GM19099 (cell line): ENCODE measurements around the gene SLX9.

ENCODE experiments used
- POLR2A ChIP-seq: IDR thresholded peaks from 3 replicates; pipeline ENCODE4 v1.6.1; 2011; ENCODE audit warnings: low read depth; ENCODE audit not compliant: insufficient read length; ENCODE audit errors: extremely low read depth

The SLX9 gene

DNA sequence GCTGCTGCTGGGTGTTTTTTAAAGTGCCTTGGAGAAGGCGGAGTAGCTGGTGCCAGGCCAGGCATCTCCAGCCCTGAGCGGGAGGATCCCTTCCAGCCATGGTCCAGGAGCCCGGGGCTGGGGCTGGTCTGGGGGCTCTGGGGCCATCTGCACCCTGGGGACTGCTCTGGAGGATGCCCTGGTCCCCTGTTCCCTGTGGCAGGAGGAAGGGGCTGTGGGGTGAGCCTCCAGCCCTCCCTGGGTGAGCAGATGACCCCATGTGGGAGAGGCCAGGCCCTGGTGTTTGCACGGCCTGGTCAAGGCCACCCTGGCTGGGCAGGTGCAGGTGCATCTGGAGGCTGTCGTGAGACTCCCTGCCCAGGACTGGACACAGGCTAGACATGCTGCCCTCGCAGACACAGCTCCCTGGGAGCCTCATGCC is 56.7 kb downstream of the SLX9 start:
- no peak for TF ChIP-seq POLR2A

DNA sequence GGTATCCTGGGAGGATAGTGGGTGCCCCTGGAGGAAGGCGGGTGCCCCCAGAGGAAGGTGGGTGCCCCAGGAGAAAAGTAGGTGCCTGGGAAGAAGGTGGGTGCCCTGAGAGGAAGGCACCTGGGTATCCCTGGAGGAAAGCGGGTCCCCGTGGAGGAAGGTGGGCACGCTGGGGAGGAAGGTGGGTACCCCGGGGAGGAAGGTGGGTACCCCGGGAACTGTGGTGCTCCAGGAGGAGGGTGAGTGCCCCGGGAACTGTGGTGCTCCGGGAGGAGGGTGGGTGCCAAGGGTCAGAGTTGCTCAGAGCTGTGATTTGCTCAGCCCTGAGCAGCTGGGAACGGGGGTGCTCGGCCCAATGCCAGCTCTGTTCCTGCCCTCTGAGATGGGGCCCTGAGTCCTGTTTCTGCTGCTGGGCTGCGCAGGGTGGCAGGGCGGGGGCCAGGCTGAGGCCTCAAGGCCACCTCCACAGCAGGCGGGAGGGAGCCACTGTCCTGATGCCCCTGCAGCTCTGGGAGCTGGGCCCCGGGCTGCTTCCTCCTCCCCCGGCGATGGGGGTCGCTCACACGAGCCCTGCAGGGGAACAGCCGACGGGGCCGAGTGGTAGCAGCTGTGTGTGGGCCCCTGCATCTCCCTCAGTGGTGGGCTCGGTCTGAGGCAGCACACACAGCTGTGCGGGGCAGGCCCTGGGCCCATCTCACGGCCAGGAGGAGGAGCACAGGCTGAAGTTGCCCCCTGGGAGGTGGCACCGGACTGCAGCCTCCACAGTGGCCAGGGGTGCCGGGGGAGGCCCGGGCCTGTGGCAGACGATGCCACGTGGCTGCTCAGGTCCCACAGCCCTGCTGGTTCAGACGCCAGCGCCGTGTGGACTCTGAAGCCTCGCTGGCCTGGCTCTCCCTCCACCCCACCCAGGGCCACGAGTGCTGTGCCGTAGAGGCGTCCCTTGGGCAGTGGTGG is 57.4 kb downstream of the SLX9 start:
- no peak for TF ChIP-seq POLR2A

GRCh38 chr21:44998086-44998620 is 58.3 kb downstream of the SLX9 start:
- no peak for TF ChIP-seq POLR2A

DNA sequence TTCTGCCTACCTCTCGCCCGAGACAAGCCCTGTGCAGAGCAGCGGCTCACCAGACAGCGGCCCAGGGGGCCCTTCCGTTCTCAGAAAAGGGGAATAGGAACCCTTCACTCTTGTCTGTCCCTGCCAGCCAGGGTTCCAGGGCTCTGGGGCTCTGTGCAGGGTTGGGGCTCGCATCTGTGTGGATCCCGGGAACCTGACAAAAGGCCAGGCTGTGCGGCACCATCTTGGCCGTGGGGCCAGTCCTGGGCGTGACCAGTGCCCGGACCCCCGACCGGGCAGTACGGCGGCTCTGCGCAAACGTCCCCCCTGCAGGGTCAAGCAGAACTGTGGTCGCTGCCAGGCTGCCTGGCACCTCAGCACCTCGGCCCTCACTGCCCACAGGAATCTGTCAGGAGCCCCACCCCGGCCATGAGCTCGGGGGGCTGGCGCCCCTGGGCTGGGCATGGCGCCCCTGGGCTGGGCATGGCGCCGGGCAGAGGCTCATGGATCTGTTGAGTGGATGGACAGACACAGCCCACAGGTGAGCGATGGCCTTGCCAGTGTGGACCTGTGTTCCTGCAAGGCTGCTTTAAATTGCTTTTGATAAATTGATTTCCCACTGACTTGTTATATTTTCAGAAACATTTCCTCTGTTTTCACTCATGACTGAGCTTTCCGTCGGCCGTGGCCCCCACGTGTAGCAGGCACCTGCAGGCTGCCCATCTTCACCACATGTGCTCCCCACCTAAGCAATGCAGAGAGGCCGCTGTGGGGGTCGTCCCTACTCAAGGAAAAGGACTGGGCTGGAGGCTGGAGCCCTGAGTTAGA is 59.0 kb downstream of the SLX9 start:
- TF ChIP-seq POLR2A, result no peak

DNA sequence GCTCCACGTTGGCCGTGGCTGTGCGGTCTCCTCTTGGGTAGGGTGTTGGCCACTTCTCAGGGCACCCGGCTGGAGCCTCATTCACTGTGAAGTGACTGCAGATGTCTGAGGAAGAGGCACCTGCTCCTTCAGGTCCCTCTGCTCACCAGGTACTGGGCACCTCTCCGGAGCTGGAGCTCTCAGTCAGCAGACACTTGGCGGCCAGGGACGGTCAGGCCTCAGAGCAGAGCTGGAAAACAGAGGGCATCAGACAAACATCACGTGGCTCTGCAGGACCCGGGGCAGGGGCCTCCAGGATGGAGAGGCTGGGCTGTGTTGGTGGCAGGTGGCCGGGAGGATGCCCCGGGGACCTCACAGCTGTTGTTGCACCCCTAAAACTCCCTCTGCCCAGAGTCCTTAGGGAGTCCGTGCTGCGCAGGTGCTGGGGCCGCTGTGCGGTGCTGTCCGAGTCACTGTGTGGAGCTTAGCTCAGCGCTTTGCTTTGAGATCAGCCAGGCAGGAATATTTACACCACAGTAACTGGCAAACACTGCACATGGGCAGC is 59.7 kb downstream of the SLX9 start:
- no peak for TF ChIP-seq POLR2A

- TF ChIP-seq POLR2A, result no peak
Measured at GRCh38 chr21:44999972-45000636, 60.3 kb downstream of the SLX9 start.

DNA sequence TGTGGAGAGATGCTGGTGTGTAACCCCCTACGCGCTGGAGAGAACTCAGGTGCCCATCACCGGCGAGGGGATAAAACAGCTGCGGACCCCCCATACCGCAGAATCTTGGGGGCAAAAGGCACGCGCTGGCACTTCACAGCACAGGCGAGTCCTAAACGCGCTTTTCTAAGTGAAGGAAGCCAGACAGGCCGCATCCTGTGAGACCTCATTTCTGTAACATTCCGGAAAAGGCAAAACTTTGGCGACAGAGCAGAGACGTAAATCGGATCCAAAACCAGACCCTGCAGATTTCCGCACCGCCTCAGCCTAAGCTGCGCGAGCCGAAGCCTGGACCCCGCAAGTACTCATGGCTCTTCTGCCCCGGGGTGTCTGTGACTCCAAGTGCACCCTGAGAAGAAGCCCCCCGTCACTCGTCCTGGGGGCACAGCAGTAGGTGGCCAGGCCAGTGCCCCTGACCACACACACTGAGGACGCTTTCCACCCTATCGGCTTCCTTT is 60.9 kb downstream of the SLX9 start:
- no peak for TF ChIP-seq POLR2A

DNA sequence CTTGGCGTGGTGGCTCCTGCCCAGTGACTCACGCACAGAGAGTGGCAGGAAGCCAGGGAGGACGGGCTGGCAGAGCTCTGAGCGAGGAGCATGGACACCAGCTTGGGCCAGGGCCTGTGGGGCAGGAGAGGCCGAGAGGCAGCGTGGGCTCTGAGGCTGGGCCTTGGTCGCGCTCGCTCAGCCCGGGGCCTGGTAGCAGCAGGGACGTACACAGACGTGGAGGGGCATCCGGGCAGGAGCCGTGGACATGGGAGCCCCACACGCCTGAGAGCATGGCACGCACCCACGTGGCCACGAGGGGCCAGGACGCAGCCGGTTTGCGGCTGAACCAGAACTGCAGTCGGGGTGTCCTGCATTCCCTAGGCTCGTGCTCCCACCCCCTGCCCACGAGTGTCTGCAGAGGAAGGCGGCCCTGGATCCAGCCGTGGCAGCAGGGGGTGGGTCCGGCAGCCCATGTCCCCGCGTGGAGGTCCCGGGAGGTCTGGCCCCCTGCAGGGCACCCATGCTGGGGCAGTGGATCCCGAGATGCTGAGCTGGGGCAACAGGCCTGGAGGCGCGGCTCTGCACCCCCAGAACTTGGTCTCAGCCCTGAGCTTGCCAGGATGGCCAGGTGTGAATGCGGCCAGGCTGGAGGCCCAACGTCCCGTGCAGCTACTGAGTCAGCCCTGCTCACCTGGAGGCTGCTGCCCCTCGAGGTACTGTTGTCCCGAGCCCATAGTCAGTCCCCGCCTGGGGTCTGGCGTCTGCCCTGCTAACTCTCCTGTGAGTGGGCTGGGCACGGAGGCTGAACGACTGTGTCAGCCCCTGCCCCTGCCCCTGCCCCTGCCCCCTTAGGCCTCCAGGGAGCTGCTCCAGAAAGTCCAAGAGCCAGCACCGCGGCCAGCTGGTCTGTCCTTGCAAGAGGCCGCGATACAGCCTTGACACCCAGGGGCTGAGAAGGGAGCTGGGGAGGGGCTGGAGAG is 61.6 kb downstream of the SLX9 start:
- TF ChIP-seq POLR2A, result no peak

DNA sequence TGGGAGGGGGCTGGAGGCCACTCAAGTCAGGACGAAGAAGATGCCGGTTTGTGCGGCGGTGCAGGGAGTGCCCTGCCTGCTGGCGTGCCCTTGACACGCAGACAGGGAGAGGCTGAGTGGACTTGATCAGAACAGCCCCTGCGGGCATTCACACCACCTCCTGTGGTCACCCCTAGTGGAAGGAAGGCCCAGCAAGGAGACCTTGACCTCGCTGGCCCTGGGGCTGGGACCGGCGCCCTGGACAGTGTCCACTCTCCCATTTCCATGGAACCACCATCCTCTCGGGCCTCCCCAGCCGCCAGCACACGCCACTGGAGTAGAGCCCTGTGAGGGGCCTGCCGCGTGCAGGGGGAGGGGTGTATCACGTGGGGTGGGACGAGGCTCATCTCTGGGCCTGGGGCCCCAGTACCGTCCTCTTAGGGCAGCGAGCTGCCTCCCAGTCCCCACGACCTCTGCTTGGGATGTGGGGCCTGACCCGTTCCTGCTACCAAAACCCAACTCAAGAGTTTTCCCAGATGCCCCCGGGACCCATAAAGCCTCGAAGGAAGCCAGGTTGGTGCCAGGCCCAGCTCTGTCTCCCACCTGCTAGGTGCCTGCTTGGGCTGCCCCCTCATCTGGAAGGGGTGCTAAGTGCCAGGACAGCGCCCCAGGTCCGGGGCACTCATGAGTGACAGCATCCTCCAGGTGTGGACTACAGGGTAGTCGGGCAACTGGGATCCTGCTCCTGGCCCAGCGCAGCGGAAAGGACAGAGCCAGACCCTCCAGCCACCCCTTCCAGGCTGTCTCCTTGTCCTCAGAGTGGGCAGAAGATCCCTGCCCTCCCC is 62.8 kb downstream of the SLX9 start:
- no peak for TF ChIP-seq POLR2A

DNA sequence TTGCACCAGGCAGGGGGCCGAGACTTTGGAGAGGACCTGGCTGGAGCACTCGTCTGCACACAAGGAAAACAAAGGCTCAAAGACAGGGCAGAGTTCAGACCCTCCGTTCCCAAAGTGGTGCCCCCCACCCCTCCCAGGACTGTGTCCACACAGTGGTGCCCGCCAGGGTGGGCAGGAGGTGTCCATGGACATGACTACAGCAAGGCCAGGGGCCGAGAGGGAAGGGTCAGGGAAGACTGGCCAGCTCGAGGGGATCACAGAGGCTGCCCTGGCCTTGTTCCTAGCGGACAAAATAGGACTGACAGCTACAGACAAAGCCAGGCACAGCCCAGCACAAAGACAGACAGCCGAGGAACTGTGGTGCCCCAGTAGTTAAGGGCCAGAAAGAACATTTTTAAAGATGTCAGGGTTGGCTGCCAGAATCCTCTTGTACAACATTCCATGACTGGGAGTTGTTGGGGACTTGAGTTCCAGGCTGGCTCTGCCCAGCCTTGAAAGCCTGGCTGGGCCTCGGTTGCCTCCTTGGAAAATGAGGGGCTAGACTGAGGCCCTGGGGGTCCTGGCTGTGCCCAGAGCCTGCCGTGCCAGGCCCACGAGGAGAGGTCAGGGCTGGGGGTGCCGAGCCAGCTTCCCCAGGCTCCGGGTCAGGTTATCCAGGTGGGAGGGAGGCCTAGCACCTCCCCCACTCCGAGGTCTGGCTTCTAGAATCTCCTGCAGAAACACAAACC is 63.7 kb downstream of the SLX9 start:
- no peak for TF ChIP-seq POLR2A

- no peak for TF ChIP-seq POLR2A
Measured at GRCh38 chr21:45004059-45004422, 64.2 kb downstream of the SLX9 start.
